Smooth muscle cell of the brain vasculature (primary cell): ENCODE results near the gene IQCN.
A peak's percentile ranks its signal among the peaks of the same experiment; 100 is the strongest.

ENCODE experiments used
- DNase-seq: peaks from one replicate; pipeline ENCODE4 v3.0.0-alpha.2; 2012; ENCODE audit warnings: low read depth, low spot score

Gene IQCN, protein sequence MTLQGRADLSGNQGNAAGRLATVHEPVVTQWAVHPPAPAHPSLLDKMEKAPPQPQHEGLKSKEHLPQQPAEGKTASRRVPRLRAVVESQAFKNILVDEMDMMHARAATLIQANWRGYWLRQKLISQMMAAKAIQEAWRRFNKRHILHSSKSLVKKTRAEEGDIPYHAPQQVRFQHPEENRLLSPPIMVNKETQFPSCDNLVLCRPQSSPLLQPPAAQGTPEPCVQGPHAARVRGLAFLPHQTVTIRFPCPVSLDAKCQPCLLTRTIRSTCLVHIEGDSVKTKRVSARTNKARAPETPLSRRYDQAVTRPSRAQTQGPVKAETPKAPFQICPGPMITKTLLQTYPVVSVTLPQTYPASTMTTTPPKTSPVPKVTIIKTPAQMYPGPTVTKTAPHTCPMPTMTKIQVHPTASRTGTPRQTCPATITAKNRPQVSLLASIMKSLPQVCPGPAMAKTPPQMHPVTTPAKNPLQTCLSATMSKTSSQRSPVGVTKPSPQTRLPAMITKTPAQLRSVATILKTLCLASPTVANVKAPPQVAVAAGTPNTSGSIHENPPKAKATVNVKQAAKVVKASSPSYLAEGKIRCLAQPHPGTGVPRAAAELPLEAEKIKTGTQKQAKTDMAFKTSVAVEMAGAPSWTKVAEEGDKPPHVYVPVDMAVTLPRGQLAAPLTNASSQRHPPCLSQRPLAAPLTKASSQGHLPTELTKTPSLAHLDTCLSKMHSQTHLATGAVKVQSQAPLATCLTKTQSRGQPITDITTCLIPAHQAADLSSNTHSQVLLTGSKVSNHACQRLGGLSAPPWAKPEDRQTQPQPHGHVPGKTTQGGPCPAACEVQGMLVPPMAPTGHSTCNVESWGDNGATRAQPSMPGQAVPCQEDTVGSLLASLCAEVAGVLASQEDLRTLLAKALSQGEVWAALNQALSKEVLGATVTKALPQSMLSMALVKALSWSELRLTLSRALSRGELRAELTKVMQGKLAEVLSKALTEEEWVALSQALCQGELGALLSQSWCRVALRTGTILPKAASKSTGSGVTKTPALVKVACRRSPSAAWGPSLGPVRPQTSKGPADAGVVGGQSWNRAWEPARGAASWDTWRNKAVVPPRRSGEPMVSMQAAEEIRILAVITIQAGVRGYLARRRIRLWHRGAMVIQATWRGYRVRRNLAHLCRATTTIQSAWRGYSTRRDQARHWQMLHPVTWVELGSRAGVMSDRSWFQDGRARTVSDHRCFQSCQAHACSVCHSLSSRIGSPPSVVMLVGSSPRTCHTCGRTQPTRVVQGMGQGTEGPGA (N-terminal part only)

DNA sequence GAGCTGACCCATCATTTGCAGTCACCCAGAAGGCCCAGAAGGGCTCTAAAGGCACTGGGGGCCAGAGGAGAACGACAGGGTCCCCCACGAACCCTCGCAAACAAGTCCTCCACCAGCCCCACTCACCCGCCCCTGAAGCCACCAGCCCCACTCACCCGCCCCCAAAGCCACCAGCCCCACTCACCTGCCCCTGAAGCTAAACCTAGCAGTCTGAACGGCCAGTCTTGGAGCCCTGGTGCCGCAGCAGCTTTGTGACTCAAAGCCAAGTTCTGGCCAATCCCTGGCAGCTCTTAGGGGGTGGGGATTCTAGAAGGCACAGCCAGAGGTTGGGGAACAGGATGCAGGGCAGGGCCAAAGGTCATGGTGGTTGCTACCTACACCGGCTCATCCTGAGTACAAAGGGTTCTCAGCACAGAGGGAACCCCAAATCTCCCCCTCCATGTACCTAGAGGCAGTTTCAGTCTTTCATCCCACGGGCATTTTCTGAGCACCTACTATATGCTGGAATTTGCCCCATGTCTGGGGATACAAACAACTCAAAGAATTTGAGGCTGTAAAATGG, at the start of gene IQCN:
TSS of gene IQCN (minus strand) at position 234 of the 562 bp plus-strand sequence. CDS start 4,974 bp downstream, outside the sequence.
- DNase-seq = no peak

DNA sequence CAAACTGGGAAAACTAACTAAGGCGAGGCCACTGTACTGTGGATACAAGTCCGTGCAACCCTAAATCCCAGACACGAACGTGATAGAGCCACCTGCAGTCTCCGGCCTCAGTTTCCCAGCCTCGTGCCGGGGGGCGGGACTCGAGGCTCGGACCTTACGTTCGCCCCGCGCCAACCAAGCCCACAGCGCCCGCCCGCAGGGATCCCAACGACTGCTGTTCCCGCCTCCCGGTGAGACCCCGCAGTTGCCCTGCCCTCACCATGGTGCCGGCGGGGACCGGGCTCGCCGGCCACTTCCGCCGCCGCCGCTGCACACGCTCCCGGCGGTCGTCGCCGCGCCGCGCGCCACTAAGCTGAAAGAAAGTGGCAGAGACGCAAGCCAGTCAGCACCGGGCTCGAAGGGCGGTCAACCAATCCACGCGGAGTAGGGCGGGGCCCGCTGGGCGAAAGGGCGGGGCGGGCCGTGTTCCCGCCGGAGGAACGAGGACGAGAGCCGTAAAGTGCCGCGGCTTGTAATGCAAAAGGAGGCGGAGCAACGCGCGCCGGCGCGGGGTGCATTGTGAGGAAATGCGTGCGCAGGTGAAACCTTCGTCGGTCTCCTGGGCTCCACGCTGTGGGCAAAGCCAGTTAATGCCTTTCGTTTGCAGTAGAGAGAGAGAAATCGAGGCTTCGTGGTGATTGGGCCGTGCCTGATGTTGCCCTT, 48.7 kb upstream of the IQCN start, which contains the start of gene LSM4:
TSS of gene LSM4 (minus strand) at position 318 of the 702 bp plus-strand sequence. CDS start at position 262, 56 bp downstream.
- DNase-seq = peak; percentile 91

DNA sequence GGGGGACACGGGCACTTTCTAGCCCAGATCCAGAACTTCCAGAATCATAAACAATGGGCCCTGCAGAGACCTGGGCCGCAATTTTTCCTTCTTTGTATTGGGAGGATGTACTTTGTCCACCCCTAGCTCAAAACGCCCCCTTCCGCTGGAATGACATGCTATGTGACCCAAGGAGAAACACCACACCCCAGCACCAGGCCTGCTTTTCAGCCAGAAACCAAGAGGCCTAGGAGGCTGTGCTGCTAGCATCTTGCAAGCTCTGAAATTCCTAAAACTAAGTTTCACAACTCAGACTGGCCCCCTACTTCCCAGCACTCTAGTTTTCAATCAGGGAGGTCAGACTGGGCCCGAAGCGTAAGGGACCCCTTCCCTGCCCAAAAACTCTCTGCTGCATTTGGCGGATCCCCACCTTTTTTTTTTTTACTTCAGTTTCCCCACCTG, 48.1 kb upstream of the IQCN start:
- no peak for DNase-seq

DNA sequence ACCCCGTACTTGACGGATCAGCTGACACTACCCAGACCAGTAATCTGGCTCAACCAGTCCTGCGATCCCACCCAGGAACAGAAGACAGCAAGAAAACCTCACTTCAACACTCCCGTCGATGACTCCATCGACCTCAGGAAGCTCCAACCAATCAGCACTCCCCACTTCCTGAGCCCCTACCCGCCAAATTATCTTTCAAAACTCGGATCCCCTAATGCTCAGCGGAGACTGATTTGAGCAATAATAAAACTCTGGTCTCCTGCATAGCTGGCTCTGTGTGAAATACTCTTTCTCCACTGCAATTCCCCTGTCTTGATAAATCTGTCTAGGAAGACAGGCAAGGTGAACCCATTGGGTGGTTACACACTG, 47.5 kb upstream of the IQCN start:
- no peak for DNase-seq

DNA sequence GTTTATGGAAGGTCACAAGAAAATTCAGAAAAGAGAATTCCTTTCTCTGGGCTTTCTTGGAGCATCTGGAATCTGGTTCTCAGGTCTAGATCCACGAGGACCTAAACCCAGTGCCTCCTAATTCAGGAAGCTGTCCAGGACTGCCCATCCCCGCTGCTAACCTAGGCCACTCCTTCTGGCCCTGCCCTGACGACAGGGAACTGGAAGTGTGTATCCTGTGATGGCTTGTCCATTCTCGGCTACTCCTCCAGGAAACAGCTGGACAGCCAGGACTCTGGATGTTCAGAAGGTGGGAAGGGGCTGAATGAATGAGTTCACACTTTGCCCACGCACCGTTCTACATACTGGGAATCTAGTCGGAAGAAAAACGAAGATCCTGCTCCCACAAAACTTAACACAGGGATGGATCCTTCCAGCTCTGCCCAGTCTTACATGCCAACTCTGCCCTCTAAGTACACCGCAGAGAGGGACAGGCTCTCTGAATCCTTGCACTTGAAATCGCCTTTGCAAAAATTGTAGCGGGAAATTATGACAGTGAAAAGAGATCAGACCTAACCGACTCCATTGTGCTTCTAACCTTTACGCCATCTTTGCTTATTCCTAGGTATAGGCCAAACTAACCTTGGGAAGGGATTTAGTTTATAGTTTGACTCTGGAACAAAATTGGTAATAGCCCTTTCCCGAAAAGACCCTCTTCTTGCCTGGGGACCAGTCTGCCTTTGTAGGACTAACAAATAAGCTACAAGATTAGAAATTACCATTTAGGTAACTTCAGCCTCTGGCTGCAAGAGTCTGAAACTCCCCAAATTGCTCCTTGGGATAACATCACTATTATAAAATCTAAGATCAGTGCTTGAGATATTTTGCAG, 46.8 kb upstream of the IQCN start:
- DNase-seq = no peak

DNA sequence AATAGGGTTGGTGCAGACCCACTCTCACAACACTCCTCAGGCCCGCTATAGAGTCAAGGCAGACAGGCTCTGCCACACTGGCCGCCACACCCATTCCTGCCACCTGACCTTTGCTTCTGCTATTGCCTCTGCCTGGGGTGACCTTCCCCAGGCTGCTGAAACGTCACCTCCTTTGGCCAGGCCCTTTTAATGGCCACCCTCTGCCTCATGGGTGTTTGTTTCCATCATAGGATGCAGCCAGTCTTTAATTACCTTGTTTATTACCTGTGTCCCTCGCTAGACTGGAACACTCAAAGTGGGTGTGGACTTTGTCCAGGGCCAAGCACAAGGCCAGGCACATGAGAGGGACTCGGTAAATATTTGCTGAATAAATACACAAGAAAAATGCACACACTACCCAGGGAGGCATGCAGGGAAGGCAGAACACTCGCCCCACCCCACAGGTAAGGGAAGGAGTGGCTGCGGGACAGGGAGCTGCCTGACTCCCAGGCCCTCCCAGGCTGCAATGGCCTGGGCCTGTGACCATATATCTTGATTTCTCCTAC, 45.4 kb upstream of the IQCN start:
- DNase-seq = no peak

DNA sequence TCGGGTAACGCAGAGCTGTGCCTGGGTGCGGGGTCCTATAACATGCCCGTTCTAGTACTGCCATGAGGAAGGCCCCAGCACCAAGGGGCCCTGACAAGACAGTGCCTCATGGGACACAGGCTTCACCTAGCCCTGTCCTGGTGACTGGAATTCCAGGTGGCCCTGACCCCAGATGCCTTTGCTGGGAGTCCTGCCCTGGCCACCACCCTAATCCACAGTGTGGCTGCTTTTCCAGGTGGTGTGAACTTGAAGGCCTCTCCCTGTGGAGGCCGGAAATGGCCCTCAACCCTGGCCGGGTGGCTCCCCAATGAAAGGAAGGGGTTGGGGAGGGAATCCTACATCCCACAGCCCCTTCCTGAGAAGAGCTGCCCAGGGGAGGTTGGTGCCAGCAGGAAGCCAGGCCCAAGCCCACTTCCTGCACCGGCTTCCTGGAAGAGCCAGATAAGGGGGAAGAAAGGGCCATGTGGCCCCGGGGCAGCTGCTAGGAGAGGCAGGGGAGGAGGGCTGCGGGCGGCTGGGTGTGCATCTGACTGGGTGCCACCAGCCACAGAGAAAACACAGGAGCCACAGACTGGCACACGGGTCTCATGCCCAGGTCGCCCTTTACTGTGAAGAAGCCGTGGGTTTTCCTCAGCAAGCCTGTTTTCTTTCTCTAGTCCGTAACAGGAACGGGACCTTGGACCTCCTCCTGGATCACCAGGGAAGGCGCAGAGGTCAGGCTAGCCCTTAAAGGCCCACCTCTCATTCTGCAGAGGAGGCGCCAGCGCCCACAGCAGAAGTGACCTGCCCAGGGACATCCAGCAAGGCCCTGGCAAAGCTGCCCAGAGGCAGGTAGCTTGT, 43.9 kb upstream of the IQCN start:
- no peak for DNase-seq

DNA sequence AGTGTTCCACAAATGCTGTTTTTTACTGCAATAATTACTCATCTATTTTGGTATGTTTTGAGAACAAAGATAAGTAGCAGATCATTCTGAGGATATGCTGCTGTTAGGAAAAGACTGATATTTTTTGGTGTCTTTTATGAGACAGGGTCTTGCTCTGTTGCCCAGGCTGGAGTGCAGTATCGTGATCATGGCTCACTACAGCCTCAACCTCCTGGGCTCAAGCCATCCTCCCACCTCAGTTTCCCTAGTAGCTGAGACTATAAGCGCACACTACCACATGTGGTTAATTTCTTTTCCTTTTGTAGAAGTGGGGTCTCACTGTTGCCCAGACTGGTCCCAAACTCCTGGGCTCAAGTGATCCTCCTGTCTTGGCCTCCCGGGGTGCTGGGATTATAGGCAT, 39.1 kb upstream of the IQCN start:
- no peak for DNase-seq

DNA sequence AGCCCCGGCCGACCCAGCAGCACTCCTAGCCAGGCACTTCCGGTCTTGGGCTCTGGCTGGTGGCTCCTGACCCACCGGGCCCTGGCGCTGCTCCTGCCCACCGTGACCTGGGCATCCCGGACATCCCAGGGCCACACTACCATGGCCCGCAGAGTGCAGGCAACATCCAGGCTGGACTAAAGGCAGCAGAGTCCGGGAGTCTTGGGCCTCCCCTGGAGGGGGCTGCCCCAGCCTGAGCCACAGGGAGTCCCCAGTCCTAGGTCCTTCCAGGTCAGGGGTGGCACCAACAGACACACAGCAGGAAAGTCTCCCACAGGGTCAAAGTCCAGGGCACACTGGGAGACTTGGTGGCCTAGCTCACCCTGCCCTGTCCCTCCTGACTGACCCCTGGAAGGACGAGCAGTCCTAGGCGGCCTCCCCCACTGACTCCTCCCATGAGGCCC, 37.9 kb upstream of the IQCN start:
- no peak for DNase-seq

DNA sequence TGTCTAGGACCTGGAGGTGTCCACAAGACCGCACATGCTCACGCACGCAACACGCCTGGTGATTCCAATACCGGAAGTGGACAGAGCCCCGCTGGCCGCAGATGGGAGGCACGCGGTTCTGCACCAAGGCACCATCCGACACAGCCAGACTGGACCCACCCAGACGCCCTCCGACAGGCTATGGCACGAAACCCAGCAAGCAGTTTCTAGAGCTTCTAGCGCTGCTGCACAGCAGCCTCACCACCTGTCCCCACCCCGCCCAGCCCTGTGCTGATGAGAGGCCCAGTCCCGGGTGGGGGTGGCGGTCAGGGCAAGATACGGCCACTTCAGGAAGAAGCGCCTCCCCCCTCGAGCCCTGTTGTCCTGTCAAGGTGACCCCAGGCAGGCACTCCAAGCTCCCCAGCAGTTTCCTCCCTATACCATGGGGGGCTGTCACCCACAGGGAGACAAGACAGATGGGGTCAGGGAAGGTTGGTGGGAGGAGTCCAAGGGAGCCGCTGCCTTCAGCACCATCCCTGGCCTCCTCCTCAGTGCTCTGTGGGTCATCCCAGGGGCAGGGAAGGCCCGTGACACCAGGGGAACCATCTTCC, 37.3 kb upstream of the IQCN start:
- no peak for DNase-seq

DNA sequence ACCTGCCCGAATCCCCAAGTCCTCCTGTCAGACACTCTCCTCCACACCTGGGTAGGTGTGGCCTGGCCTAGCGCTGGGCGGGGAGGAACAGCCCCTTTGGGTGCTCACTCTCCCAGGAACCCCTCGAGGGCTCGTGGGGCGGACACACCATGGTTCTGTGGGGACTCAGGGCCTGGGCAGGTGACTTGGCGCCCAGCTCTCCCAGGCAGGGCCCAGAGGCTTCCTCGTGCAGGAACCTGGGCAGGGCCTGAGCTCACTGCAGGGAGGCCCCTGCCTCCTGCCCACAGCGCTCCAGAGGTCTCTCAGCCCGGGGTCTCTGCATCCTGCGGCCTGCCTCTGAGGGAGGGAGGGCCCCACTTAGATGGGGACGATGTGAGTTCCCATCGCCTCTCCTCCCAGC, 36.7 kb upstream of the IQCN start:
- no peak for DNase-seq

DNA sequence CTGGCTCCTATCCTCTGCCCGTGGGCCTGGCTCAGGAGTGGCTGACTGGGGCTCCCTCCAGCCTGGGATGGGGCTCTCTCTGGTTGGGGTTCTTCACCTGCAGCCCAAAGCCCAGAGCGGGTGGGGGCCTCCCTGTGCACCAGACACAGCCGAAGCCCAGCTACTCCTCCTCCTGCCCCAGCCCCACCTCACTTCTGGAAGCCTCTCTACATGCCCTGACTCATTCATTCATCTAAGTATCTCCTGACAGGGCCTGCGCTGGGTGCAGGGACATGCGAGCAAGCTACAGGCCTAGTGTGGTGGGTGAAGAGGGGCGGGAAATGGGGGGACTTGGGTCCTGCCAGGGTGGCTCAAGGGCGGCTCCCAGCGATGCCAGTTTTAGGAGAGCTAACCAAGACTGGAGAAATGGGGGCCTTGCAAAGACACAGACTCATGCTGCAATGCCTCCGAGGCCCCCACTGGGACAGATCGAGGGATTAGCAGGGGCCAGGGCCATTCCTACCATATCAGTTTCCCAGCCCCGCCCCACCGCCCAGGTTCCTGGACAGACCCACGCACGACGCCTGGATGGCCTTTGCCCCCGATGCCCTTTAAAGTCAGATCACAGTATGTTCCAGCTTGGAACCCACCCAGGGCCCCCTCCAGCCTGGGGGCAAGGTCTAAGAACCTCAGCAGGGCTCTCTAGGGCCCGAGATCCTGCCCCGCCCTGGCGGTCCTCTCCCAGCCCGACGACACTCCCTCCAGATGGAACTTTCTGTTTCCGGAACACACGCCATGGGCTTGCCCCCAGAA, 36.1 kb upstream of the IQCN start:
- DNase-seq = no peak

DNA sequence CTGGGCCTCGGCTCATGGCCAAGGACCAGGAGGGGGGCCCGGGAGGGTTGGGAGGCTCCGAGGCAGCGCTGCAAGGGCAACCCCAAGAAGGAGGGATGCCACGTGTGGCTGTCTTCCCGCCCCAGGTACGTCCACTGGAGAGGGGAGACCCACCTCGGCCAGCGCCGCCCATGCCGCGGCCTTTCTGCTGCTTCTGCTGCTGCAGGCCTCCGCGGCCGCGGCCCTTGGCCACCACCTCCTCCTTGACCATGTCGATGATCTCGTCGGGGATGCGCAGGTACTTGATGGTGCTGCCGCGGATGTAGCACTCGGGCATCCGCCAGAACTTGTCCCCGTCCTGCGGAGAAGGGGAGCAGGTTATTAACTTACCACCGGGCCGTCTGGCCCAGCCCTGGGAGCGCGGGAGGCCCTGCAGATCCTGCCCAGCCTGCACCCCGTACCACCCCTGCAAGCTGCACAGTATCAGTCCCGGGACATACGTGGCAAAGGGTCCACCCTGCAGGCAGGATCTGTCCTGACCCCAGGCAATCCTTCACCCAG, 35.3 kb upstream of the IQCN start:
- no peak for DNase-seq

DNA sequence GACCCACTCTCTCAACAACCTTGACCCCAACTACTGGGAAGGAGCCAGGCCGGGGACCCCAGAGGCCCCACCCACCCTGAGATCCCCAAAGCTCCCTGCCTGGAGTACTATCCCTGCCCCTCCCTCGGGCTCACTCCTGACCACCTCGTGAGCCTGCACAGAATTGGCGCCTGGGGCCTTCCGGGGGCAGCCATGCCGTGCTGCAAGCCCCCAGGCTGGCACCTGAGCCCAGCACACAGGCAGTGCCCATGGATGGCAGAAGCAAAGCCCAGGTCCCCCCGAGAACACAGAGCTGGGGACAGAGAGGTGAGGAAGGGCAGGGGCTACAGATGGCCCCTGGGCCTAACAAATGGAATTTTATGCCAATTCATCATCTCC, 34.7 kb upstream of the IQCN start:
- DNase-seq = no peak

DNA sequence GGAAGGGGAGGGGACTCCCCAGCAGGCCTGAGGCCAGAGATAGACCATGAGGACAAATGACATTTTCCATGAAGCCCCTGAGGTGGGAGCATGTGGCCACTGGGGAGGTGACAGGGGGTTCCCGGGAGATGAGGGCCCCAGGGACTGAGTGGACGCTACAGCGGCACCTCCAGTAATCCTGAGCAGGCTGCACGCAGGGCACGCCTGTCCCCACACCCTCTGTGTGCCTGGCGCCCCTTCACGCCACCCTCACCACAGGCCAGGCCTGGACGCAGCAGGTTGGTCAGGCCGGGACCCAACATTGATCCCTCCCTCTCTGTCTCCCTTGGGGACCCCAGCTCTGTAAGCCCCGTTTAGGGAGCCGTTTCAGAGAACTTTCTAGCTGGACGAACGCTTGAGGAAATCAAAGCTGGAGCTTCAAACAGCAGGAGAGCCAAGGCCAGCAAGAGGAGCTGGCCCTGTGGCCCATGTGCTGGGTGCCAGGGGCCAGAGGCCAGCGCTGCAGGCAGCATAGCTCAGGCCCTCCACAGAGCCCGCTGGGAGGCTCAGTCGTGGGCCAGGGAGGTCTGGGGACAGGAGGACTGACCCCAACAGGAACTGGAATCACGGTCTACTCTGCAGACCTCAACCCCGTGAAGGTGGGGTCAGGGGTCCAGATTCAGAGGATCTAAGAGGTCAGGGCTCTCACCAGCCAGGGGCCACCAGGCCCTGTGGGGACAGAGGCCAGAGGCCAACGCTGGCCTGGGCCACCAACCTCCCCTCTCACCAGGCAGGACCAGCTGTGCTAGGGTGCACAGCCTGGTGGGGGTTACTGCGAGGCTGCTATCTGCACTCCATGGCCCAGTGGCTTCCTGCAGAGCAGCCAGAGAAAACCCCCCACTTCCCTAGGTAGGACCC, 34.0 kb upstream of the IQCN start:
- no peak for DNase-seq

DNA sequence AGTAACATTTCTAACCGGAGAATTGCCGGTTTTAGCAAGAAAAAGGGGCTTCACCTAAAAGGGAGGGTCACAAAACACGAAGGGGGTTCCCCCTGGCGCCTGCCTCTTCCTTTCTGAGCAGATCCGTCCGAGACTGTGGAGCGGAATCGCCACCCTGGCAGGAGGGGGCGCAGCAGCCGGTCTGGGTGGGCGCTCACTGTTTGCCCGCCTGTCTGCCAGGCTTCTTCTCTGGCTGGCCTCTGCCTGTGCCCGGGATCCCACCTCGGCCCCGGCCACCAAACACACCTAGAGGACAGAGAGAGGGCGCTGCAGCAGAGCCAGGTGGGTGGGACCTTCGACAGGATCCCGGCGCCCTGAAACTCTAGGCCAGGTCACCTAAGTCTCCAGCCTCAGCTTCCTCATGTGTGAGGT, 33.0 kb upstream of the IQCN start:
- no peak for DNase-seq
